ENCODE data around the gene YIPF3. TPM values are rescaled to one million over a fixed set of nuclear protein-coding genes. Genes with fewer than 3 reads are reported as not detected.

Gene YIPF3
- total RNA-seq, 1 experiment from 2014 or later: 65.1 TPM

DNA sequence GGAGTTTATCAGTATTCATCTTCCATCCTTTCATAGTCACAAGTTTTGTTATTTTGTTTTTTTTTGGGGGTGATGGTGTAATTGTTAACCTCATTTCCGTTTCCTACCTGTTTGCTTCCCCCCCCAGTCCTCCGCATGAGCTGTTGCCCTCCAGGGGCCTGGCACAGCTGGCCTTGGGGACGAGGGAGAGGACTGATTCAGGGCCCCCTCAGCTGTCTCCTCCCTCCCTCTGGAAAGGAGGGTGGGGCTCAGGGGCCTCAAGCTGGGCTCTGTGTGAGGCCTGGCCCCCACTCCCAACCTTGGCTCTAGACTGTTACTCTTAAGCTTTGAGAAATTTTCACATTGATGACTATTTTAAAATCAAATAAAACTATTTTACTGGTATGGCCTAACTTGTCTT, 10.6 kb downstream of the YIPF3 start:
- ChIA-PET POLR2A (interaction anchor here (1.0 to 3.3 kb wide), 16 partner anchors 8 to 527 kb away, joined by 3 to 29 read pairs (median 6); partner anchors contain the start of genes DLK2, DNPH1, PEX6 and POLR1C), CTCF (interaction anchor here (0.6 to 6.4 kb wide), 37 partner anchors 9 to 604 kb away, joined by 3 to 93 read pairs (median 5); partner anchors contain the start of genes DLK2 and POLR1C)
- intact Hi-C loops (cut with micrococcal nuclease): loop anchor here (1.0 kb wide), 3 partner anchors 52 to 243 kb away; no protein-coding TSS in a partner anchor
- BruUV-seq (replicated peaks): TSS peak; percentile 37
- Mint-ChIP-seq H3K9me3 (ENCODE audit: unreplicated experiment) (no peaks in the 10 kb centered on the region), H3K36me3 (ENCODE audit: insufficient read depth, unreplicated experiment) (peaks cover 50% of the 10 kb centered on the region), H3K4me1 (ENCODE audit: insufficient read depth, unreplicated experiment) (peaks cover 11% of the 10 kb centered on the region), H3K27ac (ENCODE audit: low read depth, unreplicated experiment) (no peak overlapping the region), H3K4me3 (ENCODE audit: unreplicated experiment) (no peak overlapping the region), H3K27me3 (ENCODE audit: insufficient read depth, unreplicated experiment) (no peaks in the 10 kb centered on the region)
- no peak for DNase-seq (ENCODE audit: unreplicated experiment)
- TF ChIP-seq, protein P1, sequence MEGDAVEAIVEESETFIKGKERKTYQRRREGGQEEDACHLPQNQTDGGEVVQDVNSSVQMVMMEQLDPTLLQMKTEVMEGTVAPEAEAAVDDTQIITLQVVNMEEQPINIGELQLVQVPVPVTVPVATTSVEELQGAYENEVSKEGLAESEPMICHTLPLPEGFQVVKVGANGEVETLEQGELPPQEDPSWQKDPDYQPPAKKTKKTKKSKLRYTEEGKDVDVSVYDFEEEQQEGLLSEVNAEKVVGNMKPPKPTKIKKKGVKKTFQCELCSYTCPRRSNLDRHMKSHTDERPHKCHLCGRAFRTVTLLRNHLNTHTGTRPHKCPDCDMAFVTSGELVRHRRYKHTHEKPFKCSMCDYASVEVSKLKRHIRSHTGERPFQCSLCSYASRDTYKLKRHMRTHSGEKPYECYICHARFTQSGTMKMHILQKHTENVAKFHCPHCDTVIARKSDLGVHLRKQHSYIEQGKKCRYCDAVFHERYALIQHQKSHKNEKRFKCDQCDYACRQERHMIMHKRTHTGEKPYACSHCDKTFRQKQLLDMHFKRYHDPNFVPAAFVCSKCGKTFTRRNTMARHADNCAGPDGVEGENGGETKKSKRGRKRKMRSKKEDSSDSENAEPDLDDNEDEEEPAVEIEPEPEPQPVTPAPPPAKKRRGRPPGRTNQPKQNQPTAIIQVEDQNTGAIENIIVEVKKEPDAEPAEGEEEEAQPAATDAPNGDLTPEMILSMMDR (IDR thresholded peaks at IDR 0.05; ENCODE audit: unreplicated experiment): no peak

DNA sequence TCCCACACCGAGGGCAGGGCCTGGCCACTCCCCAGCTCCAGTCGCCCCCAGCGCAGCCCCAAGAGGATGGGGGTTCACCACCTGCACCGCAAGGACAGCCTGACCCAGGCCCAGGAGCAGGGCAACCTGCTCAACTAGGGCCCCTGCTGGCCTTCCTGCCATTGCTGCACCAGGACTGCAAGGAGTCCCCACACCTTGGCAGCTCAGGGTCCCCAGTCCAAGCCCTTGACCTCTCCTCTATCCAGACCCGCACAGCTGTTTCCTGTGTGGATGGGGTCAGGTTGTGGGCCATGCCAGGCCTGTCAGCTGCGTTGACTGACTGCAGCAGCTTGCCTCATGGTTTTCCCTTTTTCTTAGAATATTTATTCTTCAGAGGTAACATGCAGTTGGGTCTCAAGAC, 11.0 kb downstream of the YIPF3 start:
- H3K4me1 Mint-ChIP-seq (ENCODE audit: insufficient read depth, unreplicated experiment): peaks cover 11% of the 10 kb centered on the region

DNA sequence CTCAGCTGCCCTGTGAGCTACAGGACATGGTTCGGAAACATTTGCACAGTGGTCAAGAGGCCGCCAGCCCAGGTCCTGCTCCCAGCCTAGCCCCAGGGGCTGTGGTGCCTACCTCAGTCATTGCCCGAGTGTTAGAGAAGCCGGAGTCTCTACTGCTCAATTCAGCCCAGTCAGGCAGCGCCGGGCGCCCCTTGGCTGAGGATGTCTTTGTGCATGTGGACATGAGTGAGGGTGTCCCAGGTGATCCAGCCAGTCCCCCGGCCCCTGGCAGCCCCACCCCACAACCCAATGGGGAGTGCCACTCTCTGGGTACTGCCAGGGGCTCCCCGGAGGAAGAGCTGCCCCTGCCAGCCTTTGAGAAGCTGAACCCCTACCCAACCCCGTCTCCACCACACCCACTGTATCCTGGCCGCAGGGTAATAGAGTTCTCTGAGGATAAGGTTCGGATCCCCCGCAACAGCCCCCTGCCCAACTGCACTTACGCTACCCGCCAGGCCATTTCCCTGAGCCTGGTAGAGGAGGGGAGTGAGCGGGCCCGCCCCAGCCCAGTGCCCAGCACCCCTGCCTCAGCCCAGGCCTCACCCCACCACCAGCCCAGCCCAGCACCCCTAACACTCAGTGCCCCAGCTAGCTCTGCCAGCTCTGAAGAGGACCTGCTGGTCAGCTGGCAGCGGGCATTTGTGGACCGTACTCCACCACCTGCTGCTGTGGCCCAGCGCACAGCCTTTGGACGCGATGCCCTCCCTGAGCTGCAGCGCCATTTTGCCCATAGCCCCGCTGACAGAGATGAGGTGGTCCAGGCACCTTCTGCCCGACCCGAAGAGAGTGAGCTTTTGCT, 11.8 kb downstream of the YIPF3 start:
- TF ChIP-seq, protein P1 (IDR thresholded peaks at IDR 0.05; ENCODE audit: unreplicated experiment): no peak
- no TSS peak for BruUV-seq (replicated peaks)

More for the DNA sequence above, 11.0 kb downstream of the YIPF3 start:
- H3K27ac Mint-ChIP-seq (ENCODE audit: low read depth, unreplicated experiment): no peak overlapping the region
- POLR2A ChIA-PET: interaction anchor here (0.6 to 3.3 kb wide), 14 partner anchors 10 to 526 kb away, joined by 3 to 29 read pairs (median 7); partner anchors contain the start of genes DLK2, DNPH1, PEX6 and POLR1C
- DNase-seq (ENCODE audit: unreplicated experiment): no peak
- H3K9me3 Mint-ChIP-seq (ENCODE audit: unreplicated experiment): no peaks in the 10 kb centered on the region
- TF ChIP-seq, protein P1 (IDR thresholded peaks at IDR 0.05; ENCODE audit: unreplicated experiment): no peak
- BruUV-seq (replicated peaks): no TSS peak
- intact Hi-C loops (cut with micrococcal nuclease): loop anchor here (1.0 kb wide), 3 partner anchors 51 to 242 kb away; no protein-coding TSS in a partner anchor
- no peak overlapping the region for H3K4me3 Mint-ChIP-seq (ENCODE audit: unreplicated experiment)
- CTCF ChIA-PET: interaction anchor here (0.6 to 6.4 kb wide), 31 partner anchors 10 to 808 kb away, joined by 3 to 93 read pairs (median 5); partner anchors contain the start of genes DLK2 and POLR1C
- peaks cover 53% of the 10 kb centered on the region for H3K36me3 Mint-ChIP-seq (ENCODE audit: insufficient read depth, unreplicated experiment)
- H3K27me3 Mint-ChIP-seq (ENCODE audit: insufficient read depth, unreplicated experiment): no peaks in the 10 kb centered on the region

DNA sequence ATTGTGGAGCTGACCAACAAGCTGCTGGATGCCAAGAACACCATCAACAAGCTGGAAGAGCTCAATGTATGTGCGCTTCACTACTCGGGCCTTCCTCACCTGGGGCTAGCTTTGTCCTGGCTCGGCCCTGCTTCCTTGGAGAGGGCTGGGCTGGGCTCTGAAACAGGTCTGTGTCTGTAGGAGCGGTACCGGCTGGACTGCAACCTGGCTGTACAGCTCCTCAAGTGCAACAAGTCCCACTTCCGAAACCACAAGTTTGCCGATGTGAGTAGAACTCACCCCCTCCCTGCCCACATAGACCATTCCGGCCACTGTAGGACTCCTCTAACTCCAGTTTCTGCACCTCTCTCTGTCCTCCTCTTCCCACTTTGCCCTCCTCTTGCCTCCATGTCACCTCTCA, 13.3 kb downstream of the YIPF3 start:
- H3K9me3 Mint-ChIP-seq (ENCODE audit: unreplicated experiment): no peaks in the 10 kb centered on the region
- BruUV-seq (replicated peaks): no TSS peak
- CTCF ChIA-PET: interaction anchor here (0.6 to 6.4 kb wide), 7 partner anchors 9 to 241 kb away, joined by 3 to 93 read pairs (median 4); no protein-coding TSS in a partner anchor
- peaks cover 6% of the 10 kb centered on the region for H3K4me1 Mint-ChIP-seq (ENCODE audit: insufficient read depth, unreplicated experiment)
- intact Hi-C loops (cut with micrococcal nuclease): no loop called here
- H3K27ac Mint-ChIP-seq (ENCODE audit: low read depth, unreplicated experiment): no peak overlapping the region
- H3K4me3 Mint-ChIP-seq (ENCODE audit: unreplicated experiment): no peak overlapping the region
- DNase-seq (ENCODE audit: unreplicated experiment): no peak
- peaks cover 75% of the 10 kb centered on the region for H3K36me3 Mint-ChIP-seq (ENCODE audit: insufficient read depth, unreplicated experiment)
- TF ChIP-seq, protein P1 (IDR thresholded peaks at IDR 0.05; ENCODE audit: unreplicated experiment): no peak
- no peaks in the 10 kb centered on the region for H3K27me3 Mint-ChIP-seq (ENCODE audit: insufficient read depth, unreplicated experiment)
- POLR2A ChIA-PET: interaction anchor here (1.1 to 1.4 kb wide), 3 partner anchors 10 to 56 kb away, joined by 3 to 4 read pairs (median 3); no protein-coding TSS in a partner anchor

More for the DNA sequence above, 11.8 kb downstream of the YIPF3 start:
- H3K4me1 Mint-ChIP-seq (ENCODE audit: insufficient read depth, unreplicated experiment): peaks cover 11% of the 10 kb centered on the region
- POLR2A ChIA-PET: interaction anchor here (0.6 to 3.3 kb wide), 7 partner anchors 9 to 526 kb away, joined by 3 to 29 read pairs (median 7); partner anchors contain the start of genes DNPH1, PEX6, POLR1C and YIPF3
- H3K36me3 Mint-ChIP-seq (ENCODE audit: insufficient read depth, unreplicated experiment): peaks cover 61% of the 10 kb centered on the region
- CTCF ChIA-PET: interaction anchor here (0.6 to 6.4 kb wide), 19 partner anchors 10 to 807 kb away, joined by 3 to 93 read pairs (median 8); partner anchors contain the start of genes DLK2 and DNPH1
- no peak overlapping the region for H3K27ac Mint-ChIP-seq (ENCODE audit: low read depth, unreplicated experiment)
- no peak for DNase-seq (ENCODE audit: unreplicated experiment)
- no peaks in the 10 kb centered on the region for H3K9me3 Mint-ChIP-seq (ENCODE audit: unreplicated experiment)
- intact Hi-C loops (cut with micrococcal nuclease): no loop called here
- no peak overlapping the region for H3K4me3 Mint-ChIP-seq (ENCODE audit: unreplicated experiment)
- H3K27me3 Mint-ChIP-seq (ENCODE audit: insufficient read depth, unreplicated experiment): no peaks in the 10 kb centered on the region
